Mesenteric fat pad (tissue), 1 donor: Measurements from ENCODE around the gene DDAH1. TPM values are rescaled to one million over a fixed set of nuclear protein-coding genes. Genes with fewer than 3 reads are reported as not detected.
"Not testable (repeated sequence)": the region's sequence is repeated elsewhere in the genome, so short reads cannot be mapped to it uniquely, and the experiment has no call there.

Experiments
- DNase-seq: peaks from one replicate; pipeline ENCODE4 v3.0.0-alpha.2; 2020; ENCODE audit warnings: low spot score
- long read RNA-seq: library from polyadenylated mRNA; unstranded; transcript quantifications from one replicate; pipeline ENCODE4 v2.0.0, GENCODE V29; 2020
- total RNA-seq: library from RNA; stranded (reverse); fragmentation: NEBNext Ultra II Directional; extraction: Animal tissue kit (Norgen Biotek cat#: 25700); gene quantifications from one replicate; pipeline ENCODE4 v1.2.1, GENCODE V29; 2021
- donor health status: DM: yes; HTN: yes; CAD: no.

Gene DDAH1
- 15.4 TPM for total RNA-seq
- long read RNA-seq, partial matches to known transcripts = 4 of 6 reads
- long read RNA-seq, other reads (novel, unspliced or antisense) = 2 of 6 reads

DNA sequence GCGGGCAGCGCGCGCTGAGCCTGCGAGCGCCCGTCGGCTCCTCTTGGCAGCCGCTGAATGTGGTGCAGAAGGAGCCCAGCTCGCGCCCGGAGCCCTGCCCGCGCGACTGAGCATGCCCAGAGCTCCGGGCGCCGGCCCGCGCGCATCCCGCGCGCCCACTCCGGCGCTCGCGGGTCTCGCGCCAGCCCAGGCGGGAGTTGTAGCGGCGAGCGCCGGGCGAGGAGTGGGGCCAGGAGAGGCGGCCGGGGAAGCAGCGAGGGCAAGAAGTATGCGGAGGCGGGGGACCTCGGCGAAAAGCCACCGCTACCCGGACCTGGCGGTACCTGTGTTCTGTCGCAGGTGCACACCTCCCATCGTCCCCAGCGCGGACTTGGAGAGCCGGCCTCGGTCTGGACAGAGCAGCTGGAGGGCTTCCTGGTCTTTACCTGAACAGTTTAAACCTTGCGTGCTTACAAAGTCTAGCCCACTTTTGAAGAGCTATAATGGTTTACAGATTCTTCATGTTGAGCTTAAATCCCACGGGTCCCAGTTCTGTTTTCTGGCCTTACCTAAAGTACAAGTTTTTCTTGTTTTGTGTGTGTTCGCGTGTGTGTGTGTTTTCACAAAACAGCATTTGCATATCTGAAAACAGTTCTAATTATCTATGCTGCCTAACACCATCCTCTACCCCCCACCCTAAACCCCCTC is at the start of gene DDAH1:
DDAH1 (minus strand) TSS at position 61 of the 687 bp plus-strand sequence. CDS start 114 bp downstream, outside the sequence.
- no peak for DNase-seq

DNA sequence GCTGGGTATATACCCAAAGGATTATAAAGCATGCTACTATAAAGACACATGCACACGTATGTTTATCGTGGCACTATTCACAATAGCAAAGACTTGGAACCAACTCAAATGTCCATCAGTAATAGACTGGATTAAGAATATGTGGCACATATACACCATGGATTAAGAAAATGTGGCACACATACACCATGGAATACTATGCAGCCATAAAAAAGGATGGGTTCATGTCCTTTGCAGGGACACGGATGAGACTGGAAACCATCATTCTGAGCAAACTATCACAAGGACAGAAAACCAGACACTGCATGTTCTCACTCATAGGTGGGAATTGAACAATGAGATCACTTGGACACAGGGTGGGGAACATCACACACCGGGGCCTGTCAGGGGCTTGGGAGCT is 49.0 kb upstream of the DDAH1 start:
- DNase-seq = not testable (repeated sequence)

DNA sequence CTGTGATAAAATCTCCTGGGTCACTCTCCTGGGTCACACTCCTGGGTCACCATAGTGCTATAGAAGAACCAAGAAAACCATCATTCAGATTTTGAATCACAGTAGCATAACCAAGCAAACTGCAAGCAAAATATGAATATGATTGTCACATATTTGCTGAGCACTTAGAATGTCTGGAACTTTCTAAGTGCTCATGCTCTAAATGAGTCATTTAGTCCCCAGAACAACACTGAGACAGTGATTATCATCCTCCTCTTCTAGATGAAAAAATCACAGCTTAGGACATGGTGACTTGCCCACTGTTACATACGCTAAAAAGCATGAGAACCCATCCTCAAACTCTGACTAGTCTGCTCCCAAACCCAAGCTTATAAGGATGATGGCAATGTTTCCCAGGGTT is 39.5 kb upstream of the DDAH1 start:
- no peak for DNase-seq

DNA sequence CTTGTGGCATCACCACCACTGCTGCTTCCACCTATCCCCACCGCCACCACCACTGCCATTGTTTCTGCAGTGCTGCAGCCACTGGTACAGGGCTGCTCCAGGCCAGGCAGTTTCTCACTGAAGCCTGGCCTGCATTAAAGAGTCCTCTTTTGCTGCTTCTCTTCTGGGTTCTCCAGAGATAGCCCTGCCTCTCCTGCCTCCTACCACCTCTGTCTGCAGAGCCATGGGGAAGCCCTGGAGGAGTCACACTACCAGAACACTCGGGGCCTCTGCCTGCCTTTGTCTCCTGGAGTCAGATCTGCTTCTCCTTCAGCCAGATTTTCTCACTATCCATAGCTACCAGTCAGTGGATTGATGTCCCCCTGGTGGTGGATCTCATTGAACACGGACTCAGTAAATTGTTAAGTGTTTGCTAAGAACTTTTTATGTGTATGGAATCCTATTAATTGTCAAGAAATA is 37.7 kb upstream of the DDAH1 start:
- DNase-seq = no peak

DNA sequence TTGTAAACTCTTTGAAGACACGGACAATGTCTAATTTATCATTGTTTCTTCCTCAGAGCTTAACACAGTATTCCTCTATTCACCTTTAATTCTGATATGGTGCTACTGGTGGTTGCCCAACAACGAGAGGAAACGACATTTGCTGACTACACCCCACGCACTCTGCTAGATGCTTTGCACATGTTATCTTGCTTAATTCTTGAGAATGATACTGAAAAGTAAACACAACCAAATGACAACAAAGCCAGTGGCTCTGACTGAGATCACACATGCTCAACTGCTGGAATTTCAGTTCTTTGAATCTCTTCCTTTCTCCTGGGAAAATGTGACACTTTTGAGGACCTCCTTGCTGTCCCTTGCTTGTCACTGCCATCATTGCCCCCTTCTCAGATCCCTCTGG is 37.2 kb upstream of the DDAH1 start:
- no peak for DNase-seq

DNA sequence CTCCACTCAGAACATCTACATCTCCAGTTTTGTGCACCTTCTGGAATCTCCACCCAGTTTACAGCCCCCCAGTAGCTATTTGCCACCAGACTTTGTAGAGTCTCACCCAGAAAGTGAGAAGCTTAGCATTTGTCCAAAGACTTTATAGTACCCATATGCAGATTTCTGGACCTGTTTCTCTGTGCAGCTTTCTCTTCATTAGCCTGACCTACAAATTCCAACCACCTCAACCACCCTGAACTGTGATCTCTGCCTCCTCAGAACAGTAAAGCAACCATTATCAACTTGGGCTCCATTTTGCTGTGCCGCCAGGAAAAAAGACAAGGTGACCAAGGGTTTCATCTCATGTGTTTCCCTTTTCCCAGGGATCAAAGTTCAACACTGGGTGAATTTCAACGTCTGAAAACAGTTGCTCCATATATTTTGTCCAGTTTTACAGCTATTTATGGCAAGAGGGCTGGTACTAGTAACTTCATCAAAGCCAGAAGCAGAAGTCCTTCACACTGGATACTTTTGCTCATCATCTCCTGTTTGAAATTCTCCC is 36.5 kb upstream of the DDAH1 start:
- DNase-seq = no peak

DNA sequence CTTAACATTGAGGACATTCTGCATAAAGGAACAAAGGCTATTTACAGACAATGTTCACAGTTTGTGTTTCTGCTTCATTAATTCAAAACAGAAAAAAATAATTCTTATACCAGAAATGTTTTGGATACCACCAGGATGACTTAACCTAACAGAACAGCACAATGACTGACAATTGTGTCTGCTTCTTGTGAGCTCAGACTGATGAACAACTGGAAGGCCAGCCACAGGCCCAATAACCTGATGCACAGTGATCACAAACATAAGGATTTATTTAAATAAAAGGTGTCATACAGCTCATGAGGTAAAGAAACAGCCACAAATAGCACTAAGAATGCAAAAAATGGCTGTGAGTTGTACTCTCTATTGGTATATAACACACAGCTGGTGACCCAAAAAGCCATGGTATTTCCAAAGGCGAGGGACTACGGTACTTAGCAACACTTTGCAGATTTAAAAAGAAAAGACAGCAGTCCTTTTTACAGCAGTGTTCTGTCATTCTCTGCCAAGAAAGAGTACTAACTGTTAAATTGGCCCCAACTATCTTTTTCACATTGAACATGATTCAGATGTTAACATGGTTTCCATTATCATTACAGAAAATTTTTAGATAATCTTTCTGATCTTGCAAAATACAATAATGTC is 32.1 kb upstream of the DDAH1 start:
- DNase-seq = no peak

DNA sequence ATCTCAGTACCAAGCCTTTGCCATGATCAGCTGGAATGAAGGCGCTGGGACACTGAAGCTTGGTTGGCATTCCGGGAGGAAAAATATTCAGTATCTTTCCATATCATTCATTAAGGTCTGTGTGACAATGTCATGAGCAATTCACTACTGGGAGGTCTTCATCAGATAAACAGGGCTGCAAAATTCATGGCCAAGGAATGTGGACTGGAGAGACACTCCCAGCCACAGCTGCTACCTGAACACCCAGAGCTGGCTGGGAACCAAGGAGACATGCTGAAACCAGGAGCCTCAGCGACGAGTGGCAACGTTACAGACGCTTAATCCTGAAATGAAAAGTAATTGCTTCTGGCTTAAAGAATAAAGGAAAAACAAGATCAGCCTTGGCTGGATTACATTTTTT is 30.6 kb upstream of the DDAH1 start:
- DNase-seq = no peak

DNA sequence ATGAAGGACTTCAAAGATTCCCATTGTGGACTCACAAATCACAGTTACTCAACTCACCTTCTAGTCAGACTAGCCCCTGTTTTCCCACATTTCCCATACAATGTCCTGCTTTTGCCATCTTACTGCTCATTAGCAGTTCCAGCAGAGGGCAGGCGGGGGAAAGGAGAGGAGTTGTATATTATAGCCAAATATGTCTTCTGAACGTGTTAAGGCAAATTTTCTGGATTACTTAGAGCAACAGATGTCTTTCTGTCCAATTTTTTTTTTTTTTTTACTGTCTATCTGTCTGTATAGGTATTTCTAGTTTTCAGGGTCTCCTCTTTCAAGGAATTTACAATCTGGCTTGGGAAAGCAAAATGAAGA is 29.9 kb upstream of the DDAH1 start:
- DNase-seq = no peak

DNA sequence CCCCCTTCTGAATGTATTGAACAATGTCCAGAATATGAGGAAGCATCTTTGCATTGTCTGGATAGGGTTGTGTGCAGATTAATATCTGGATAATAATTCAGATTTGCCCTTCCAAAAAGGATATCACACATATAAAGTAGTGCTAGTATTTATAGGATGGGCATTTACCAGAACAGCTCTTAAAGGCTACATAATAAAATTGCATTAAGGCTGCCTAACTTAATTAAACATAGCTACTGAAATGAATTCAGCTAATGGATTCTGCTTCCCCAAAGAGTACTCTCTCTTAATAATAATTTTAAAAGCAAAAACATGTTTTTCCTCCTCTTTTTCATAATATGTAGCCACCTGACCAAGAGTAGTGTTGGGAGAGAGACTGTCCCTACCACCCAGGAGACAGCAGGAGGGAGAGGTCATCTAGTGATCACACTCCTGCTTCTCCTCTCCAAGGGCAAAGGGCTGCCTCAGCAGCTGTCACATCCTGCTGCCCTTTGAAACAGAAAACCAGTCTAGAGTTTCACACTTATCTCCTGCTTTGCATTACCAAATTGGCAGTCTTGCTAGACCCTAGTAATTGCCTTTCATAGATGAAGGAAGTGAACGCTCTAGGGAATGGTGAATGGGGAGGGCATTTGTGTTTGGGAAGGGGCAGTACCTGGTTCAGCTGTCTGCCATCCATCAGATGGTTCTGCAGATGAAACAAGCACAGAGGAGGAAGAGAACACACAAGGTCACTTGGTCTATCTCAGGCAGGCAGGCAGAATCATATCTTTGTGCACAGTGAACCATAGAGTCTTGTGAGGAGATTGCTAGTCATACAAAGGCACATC is 29.3 kb upstream of the DDAH1 start:
- DNase-seq = no peak

DNA sequence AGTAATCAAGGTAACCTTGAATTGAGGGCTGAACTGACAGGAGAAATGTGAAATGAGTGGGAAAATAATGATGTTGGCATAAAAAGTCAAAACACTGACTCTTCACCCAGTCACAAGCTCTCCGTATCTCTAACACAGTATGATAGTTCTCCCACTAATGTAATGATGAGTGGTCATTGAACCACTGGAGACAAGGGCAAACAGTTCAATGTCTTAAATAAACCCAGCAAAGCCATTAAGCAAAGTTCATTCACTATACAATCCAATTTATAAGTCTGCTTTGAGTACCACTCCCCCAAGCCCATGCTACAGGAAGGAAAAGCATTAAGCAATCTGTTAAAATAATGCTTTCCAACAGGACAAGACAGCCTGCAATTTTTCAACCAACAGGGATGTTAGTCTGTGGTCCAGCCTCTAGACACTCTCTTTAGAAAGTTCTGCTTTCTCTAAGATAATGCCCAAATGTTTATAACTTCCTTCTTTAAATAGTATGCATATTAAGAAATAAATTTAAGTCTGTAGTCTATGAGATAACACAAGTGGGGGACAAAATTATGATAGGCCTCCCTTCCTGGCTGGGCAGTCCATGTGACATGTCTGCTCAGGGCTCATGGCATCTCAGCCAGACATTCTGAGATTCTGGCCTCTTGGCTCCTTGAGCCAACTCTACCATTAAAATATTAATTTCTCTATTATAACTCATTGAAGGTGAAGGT is 25.5 kb upstream of the DDAH1 start:
- no peak for DNase-seq

DNA sequence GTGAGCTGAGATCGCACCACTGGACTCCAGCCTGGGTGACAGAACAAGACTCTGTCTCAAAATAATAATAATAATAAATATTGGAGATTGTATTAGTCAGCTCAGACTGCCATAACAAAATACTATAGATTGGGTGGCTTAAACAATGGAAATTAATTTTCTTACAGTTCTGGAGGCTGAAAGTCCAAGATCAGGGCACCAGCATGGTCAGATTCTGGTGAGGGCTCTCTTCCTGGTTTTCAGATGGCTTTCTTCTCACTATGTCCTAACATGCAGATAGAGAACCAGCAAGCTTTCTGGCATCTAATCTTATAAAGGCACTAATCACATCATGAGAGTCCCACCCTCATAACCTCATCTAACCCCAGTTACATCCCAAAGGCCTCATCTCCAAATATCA is 23.2 kb upstream of the DDAH1 start:
- DNase-seq = no peak

DNA sequence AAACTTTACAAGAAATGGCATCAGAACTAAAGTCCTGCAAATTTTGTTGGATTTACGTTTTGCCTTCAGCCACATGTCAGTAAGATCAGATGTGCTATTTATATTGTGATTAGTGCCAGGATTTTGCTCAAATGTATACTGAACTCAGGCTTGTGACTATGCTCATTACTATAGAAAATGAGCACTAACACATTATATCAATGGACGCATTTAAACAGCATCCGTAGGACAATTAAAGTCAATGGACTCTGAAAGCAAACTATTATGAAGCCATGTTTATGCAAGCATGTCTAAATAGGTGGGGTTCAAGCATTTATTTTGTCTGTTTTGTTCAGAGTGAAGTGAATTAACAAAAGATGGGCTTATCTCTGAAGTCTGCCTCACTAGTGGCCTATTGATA is 20.6 kb upstream of the DDAH1 start:
- DNase-seq = no peak

DNA sequence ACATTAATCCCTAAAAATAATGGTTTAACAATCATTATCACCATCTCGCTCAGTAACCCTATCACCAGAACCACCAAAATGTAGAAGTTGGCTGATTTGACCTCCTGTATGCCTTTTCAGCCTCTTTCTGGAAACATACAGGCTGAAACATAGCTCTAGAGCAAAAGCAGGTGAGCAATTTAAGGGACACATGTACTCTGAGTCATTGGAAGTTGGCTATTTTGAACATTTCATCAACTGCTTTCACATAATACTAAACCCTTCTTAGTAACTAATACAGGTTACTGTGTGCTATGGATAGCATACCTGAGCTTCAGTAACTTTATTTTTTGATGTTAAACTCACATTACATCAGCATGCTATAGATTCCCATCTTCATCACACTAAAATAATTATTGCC is 19.8 kb upstream of the DDAH1 start:
- DNase-seq = no peak

DNA sequence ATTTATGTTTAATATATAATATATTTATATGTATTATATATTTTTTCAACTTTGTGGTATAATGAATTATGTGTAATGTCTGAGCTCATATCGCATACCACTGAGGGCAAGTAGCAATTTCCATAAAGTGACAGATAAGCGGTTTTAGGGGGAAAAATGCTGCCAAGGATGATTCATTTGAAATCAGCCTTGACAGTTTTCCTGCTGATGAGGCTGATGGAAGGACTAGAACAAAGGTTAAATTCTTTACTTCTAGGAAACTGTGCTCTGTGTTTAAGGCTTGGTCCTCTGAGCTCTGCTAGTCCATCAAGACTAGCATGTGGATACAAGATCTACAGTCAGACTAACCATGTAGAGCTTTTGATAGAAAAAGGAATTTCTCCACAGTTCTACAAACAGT is 19.3 kb upstream of the DDAH1 start:
- DNase-seq = no peak

DNA sequence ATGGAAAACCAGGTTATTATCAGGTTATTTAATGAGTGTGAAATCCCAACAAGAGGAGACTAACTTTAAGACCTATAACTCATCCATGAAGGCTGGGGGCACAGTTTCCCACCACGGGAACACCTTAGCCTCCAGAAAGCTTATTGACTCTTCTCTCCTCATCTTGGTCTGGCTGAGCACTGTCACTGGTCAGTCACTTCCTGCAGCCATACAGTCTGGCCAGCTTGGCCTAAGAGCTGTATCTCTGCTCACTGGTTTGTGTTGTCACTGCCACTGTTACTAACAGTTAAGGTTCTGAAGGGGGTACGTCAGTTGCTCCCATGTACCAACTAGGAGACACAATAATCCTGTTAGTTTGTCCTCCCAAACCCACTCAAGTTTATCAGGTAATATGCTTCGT is 16.7 kb upstream of the DDAH1 start:
- no peak for DNase-seq

DNA sequence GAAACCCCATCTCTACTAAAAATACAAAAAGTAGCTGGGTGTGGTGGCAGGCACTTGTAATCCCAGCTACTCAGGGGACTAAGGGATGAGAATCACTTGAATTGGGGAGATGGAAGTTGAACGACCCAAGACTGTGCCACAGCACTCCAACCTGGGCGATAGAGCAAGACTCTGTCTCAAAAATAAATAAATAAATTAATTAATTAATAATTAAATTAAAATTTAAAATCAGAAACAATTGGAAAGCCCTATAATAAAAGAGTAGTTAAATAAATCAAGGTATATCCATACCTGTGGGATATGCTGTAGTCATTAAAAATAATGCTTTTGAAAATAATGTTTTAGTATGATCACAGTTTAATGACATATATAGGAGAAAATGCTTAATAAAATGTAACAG is 15.6 kb upstream of the DDAH1 start:
- DNase-seq = no peak

DNA sequence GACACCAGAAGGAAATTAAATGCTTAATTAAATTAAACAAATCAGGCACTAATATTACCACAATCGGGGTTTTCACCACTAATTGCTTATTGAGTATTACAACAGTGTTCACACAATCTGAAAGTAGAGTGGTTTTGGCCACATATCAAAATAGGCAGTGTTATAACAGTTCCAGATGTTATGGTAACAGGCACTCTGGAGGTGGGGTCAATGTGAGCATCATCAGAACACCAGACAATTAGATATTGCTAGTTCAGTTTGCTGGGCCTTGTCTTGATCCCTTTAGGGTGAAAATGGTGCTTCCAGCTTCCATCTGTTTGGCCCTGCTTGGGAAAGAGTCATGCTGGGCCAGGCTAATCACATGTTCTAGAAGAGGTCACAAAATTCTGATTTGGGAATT is 14.5 kb upstream of the DDAH1 start:
- no peak for DNase-seq

DNA sequence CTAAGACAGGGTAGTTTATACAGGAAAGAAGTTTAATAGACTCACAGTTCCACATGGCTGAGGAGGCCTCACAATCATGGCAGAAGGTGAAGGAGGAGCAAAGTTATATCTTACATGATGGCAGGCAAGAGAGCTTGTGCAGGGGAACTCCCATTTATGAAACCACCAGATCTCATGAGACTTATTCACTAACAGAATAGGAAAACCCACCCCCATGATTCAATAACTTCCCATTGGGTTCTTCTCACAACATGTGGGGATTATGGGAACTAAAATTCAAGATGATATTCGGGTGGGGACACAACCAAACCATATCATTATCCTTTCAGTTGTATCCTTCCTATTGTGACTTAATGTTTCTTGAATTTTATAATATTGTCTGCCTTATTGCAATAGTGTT is 13.4 kb upstream of the DDAH1 start:
- no peak for DNase-seq

DNA sequence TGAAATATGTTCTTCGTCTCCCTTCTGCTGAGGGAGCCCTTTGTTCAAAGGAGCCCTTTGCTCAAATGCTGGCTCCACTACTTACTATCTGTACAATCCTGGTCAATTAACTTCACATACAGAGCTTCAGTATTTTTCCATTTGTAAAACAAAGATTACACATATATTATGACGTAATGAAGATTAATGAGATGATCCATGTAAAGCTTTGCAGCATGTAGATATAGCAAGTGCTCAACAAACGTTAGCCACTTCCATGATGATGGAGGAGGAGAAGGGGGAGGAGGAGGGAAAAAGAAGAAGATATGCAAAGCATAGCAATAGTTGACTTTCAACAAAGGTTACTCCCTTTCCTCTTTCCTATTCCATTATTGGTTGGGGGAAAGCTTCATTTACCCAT is 10.1 kb upstream of the DDAH1 start:
- no peak for DNase-seq

DNA sequence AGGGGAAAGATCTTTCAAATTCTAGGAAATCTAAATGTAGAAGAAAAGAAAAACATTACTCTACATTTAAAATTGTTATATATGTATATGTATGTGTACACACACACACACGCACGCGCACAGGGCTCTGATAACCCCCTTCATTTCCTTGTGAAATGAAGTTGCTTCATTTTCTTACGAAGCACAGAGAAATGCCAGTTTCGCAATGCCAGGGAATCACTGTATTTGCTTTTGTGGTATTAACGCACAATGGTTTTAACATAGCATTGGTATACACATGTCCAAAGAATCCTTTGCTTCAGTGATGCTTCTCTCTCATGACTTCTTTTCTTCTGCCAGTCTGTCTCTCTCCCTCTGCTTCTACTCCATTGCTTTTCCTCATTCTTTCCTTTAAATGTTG is 8.4 kb upstream of the DDAH1 start:
- DNase-seq = no peak
